HUES48 (cell line): Measurements from ENCODE around the gene FUBP3.

Experiments used
- H3K27ac ChIP-seq: one replicate; pipeline ENCODE4 v1.7.0; 2013; ENCODE audit warnings: low read depth, low read length, inconsistent platforms
- H3K27me3 ChIP-seq: 2 replicates; pipeline ENCODE4 v1.6.1; 2013; ENCODE audit warnings: mild to moderate bottlenecking, low read length; ENCODE audit not compliant: control insufficient read depth, insufficient read depth
- H3K36me3 ChIP-seq: 2 replicates; pipeline ENCODE4 v1.6.1; 2013; ENCODE audit warnings: low read length; ENCODE audit not compliant: control insufficient read depth, insufficient read depth
- H3K4me1 ChIP-seq: 2 replicates; pipeline ENCODE4 v1.6.1; 2013; ENCODE audit warnings: mild to moderate bottlenecking, low read length; ENCODE audit not compliant: control insufficient read depth, insufficient read depth
- H3K4me3 ChIP-seq: 2 replicates; pipeline ENCODE4 v1.5.1; 2013; ENCODE audit warnings: mild to moderate bottlenecking, low read depth, low read length
- H3K9ac ChIP-seq: 2 replicates; pipeline ENCODE4 v1.6.1; 2013; ENCODE audit warnings: mild to moderate bottlenecking, low read depth, low read length, moderate library complexity
- H3K9me3 ChIP-seq: 2 replicates; pipeline ENCODE4 v1.6.1; 2013; ENCODE audit warnings: low read length; ENCODE audit not compliant: control insufficient read depth, insufficient read depth

Gene FUBP3, protein sequence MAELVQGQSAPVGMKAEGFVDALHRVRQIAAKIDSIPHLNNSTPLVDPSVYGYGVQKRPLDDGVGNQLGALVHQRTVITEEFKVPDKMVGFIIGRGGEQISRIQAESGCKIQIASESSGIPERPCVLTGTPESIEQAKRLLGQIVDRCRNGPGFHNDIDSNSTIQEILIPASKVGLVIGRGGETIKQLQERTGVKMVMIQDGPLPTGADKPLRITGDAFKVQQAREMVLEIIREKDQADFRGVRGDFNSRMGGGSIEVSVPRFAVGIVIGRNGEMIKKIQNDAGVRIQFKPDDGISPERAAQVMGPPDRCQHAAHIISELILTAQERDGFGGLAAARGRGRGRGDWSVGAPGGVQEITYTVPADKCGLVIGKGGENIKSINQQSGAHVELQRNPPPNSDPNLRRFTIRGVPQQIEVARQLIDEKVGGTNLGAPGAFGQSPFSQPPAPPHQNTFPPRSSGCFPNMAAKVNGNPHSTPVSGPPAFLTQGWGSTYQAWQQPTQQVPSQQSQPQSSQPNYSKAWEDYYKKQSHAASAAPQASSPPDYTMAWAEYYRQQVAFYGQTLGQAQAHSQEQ

DNA sequence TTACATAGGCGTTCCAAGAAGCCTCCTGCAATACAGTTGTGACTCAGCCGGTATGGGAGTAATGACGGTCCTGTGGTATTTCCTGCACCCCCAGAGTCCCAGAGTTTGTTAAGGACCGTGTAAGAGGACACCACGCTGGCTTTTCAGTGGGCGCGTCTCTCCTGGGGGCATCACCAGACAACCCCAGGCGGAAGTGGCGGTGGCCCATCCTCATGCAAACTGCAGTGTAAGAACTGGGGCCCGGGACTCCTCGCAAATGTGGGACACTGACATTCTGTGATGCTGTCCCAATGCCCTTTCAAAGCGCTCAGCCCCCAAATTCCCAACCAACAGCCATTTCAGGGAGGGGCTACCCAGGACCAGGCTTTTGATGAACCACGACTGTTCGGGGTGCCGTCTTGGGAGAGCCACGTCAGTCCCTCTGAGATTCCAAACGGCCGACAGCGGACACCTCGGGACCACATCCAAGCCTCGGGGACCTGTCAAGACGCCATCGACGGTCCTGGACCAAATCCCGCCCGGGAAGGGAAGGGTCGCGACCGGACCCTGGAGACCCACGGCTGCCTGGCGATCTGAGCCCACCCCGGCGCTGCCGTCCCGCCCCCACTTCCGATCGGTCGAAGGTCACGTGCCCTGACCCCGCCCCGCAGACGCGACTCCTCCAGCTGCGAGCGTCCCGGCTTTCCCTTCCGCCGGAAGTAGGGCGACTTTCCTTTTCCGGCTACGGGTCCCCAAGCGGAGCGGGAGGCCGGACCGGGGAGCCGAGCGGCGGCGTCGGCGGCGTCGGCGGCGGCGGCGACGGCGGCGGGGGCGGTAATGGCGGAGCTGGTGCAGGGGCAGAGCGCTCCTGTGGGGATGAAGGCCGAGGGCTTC lies at the start of gene FUBP3:
Gene FUBP3 (plus strand): TSS at position 713 of the 873 bp plus-strand sequence. CDS start 104 bp downstream, at position 817.
- Histone ChIP-seq H3K27me3 (peaks cover 3% of the 10 kb centered on the region; the same call in 1 of the 2 replicates), H3K36me3 (peaks cover 24% of the 10 kb centered on the region), H3K9me3 (no peaks in the 10 kb centered on the region), H3K4me3 (peak within 1 kb of the TSS; percentile 91), H3K27ac (peak within 1 kb of the TSS; percentile 80), H3K9ac (peak within 1 kb of the TSS; percentile 75), H3K4me1 (0 out of 2 replicates have a peak, but pooled peaks cover 13% of the 10 kb centered on the region)

DNA sequence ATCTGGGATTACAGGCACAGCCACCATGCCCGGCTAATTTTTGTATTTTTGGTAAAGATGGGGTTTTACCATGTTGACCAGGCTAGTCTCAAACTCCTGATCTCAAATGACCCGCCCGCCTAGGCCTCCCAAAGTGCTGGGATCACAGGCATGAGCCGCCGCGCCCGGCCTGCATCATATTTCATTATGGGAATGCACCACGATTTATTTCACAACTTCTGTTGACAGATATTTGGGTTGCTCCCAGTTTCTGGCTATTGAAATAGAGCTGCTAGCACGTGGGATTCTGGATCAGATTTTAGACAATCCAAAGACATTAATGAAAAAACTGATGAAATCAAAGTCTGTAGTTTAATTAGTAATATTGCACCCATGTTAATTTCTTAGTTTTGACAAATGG lies 48.4 kb upstream of the FUBP3 start:
- Histone ChIP-seq H3K9ac (no peak overlapping the region), H3K4me3 (no peak overlapping the region), H3K27me3 (peaks cover 4% of the 10 kb centered on the region; the same call in 1 of the 2 replicates), H3K27ac (no peak overlapping the region), H3K9me3 (no peaks in the 10 kb centered on the region), H3K36me3 (no peaks in the 10 kb centered on the region), H3K4me1 (peaks cover 4% of the 10 kb centered on the region)

DNA sequence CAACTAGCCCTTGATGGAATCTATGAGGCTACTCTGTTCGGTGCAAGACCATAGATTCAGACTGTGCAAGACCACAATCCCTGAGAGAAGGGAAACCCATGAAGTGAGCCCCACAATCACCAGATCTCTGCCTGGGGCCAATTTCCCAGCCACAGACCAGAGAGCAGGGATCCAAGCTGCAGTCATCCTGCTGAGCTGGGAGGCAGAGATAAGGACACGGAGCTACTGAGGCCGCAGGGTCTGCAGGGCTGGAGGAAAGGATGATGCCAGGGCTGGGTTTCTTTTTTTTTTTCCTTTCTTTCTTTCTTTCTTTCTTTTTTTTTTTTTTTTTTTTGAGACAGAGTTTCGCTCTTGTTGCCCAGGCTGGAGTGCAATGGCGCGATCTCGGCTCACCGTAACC lies 47.7 kb upstream of the FUBP3 start:
- Histone ChIP-seq H3K27me3 (peaks cover 10% of the 10 kb centered on the region), H3K4me3 (no peak overlapping the region), H3K4me1 (peaks cover 6% of the 10 kb centered on the region), H3K9ac (no peak overlapping the region), H3K36me3 (no peaks in the 10 kb centered on the region), H3K9me3 (no peaks in the 10 kb centered on the region), H3K27ac (no peak overlapping the region)

DNA sequence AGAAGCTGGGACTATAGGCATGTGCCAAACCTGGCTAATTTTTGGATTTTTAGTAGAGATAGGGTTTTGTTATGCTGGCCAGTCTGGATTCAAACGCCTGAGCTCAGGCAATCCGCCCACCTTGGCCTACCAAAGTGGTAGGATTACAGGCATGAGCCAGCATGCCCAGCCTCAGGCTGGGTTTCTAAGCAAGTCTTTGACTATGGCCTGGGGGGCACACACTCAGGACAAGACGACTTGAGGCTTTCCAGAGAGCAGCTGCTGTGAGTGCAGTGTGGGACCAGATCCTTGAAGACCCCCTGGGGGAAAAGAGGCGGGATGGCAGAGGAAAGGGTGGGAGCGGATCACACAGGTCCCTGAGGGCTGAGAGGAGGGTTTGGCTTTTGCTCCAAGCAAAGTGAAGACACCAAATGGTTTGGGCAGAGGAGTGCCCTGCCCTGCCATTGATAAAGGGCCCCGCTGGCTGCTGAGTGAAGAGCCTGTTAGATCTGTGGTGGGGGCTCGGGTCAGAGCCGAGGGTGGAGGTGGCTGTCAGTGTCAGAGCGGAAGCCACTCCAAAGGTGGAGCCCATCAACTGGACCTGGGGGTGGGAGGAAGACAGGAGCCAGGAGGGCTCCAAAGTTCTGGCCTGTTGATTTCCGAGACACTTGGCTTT lies 46.8 kb upstream of the FUBP3 start:
- H3K9ac ChIP-seq, result no peak overlapping the region
- no peaks in the 10 kb centered on the region for H3K36me3 ChIP-seq
- H3K27me3 ChIP-seq, result peaks cover 19% of the 10 kb centered on the region

DNA sequence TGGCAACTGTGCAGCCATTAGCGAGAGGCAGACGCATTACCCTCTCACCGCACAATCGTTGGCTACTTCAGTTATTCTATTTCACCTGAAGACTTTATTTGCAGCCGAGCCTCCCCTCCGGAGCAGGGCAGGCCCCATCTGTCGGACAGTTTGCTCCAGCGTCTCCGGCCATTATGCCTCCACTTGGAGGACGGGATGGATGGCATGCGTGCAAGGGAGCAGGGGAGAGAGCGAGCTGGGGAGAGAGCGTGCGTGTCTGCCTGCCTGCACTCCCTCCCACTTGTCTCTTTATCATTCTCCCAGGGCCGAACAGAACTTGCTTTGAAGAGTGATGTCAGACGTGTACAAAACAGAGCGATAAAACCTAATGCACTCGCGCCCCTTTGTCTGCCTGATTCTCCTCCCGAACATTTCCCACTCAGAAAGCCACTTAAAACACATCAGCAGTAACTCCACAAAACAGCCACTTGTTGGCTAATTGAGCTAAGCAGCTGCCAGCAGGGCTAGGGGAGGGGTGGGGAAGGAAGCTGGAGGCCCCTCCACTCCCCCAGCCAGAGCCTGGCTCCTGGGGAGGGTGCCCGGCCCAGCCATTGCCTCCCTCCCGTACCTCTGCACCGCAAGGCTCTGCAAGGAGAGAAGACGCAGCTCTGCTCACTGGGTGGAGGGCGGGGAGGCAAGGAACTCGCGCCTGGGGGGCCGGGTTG lies 43.4 kb upstream of the FUBP3 start:
- H3K4me3 ChIP-seq, result peak overlapping the region; percentile 34; the same call in 1 of the 2 replicates
- peaks cover 13% of the 10 kb centered on the region for H3K4me1 ChIP-seq
- no peaks in the 10 kb centered on the region for H3K9me3 ChIP-seq
- no peaks in the 10 kb centered on the region for H3K36me3 ChIP-seq
- no peak overlapping the region for H3K27ac ChIP-seq
- 0 out of 2 replicates have a peak overlapping the region, but pooled peaks have one; percentile 20 for H3K9ac ChIP-seq
- H3K27me3 ChIP-seq, result peaks cover 25% of the 10 kb centered on the region

More for the DNA sequence above, 46.8 kb upstream of the FUBP3 start:
- Histone ChIP-seq H3K4me1 (peaks cover 6% of the 10 kb centered on the region), H3K9me3 (no peaks in the 10 kb centered on the region), H3K27ac (no peak overlapping the region), H3K4me3 (no peak overlapping the region)

DNA sequence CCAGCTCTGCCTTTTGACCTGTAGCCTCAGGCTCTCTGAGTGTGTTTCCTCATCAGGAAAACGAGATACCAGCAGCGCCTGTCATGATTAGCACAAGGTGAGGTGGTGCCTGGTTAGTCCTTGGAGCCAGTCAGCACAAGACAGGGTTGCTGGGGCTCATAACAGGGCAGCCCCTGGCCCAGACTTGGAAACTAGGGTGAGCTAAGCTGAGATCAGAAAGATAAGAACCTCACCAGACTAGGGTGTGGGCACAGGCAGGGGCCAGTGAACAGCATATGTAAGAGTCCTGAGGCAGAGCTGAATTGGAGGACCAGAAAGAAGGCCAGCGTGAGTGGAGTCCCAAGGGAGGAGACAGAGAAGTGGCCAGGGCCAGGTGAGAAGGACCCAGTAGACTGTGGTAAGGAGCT lies 42.7 kb upstream of the FUBP3 start:
- Histone ChIP-seq H3K27ac (no peak overlapping the region), H3K9me3 (no peaks in the 10 kb centered on the region), H3K36me3 (no peaks in the 10 kb centered on the region), H3K27me3 (peaks cover 25% of the 10 kb centered on the region), H3K4me1 (peaks cover 13% of the 10 kb centered on the region), H3K9ac (no peak overlapping the region), H3K4me3 (no peak overlapping the region)

DNA sequence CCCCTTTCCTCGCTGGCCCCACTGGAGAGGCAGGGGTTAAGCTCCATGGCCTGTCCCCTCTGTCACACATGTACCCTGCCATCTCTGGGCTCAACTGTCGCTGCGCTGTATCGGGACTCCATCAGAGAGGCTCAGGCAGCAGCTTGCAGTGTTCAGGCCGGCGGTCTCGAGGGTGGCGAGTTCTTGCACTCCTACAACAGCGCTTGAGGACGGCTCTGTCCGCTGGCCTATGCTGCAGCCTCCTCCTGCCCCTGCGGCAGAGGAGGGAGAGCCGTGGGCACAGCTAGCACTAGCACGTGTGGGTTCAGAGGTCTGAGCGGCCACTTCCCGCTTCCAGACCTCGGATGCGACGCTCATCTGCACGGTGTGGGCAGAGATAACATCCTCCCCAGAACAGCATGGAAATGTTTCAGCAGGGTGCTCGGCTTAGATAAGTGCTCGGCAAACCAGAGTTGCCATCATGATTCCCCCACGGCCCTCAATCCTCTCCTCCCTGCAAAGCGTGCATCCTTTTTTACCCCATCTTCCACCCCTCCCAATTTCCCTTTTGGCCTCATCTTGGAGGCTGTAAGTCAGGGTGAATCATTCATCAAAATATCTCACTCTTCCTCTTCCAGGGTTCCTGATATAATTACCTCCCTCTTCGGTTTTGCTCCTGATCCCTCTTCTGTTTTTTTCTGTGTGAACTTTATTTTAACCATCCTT lies 41.9 kb upstream of the FUBP3 start:
- Histone ChIP-seq H3K27ac (no peak overlapping the region), H3K4me3 (no peak overlapping the region), H3K4me1 (peaks cover 13% of the 10 kb centered on the region), H3K27me3 (peaks cover 25% of the 10 kb centered on the region), H3K9me3 (no peaks in the 10 kb centered on the region), H3K9ac (no peak overlapping the region), H3K36me3 (no peaks in the 10 kb centered on the region)

DNA sequence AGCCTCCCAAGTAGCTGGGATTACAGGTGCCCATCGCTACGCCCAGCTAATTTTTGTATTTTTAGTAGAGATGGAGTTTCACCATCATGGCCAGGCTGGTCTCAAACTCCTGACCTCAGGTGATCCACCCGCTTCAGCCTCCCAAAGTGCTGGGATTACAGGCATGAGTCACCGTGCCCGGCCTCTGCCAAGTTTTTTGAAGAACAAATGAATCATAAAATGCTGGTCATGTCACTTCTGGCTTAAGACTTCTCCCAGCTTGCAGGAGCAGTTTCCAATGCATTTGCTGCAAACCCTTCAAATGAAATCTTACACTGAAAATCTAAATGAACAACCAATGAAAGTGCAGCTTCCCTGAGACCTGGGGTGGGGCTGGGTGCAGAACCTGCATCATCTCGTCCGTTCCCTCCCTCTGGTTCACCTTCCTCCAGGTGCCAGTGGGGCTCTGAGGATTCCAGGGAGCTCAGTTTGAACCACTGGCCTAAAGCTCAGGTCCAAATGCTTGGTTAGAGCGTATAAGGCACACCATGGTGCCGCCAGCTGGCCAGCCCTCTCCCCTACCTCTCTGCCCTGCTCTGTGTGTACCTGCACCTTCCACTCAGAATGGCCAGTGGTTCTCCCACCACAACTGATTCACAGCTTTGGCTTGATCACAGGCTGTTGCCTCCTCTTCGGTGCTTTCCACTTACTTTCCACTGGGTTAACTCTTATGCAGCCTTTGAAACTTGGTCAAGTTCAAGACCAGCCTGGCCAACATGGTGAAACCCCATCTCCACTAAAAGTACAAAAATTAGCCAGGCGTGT lies 39.8 kb upstream of the FUBP3 start:
- H3K27me3 ChIP-seq, result peaks cover 25% of the 10 kb centered on the region

DNA sequence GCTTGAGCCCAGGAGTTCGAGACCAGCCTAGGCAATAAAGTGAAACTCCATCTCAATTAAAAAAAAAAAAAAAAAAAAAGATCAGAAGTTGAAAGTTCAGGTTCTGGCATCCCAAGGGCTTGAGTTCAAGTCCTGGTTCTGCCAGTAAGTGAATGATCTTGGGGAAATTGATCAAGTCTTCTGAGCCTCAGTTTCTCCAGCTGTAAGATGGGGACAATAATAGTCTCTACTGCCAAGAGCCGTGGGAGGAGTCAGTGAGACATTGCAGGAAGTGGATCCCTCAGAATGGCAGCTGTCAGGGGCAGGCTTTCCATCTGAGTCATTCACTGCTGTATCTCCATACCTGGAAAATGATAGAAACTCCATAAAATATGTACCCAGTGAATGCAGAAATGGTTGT lies 37.8 kb upstream of the FUBP3 start:
- no peaks in the 10 kb centered on the region for H3K36me3 ChIP-seq
- no peaks in the 10 kb centered on the region for H3K9me3 ChIP-seq
- no peak overlapping the region for H3K4me3 ChIP-seq
- peaks cover 13% of the 10 kb centered on the region; the same call in 1 of the 2 replicates for H3K4me1 ChIP-seq
- H3K9ac ChIP-seq, result no peak overlapping the region
- peaks cover 17% of the 10 kb centered on the region for H3K27me3 ChIP-seq
- no peak overlapping the region for H3K27ac ChIP-seq

More for the DNA sequence above, 39.8 kb upstream of the FUBP3 start:
- Histone ChIP-seq H3K4me1 (peaks cover 19% of the 10 kb centered on the region), H3K9me3 (no peaks in the 10 kb centered on the region), H3K36me3 (no peaks in the 10 kb centered on the region), H3K4me3 (no peak overlapping the region), H3K27ac (no peak overlapping the region), H3K9ac (no peak overlapping the region)
